IMR-90 (cell line): ENCODE data around the gene SELENOO. TPM values are rescaled to one million over a fixed set of nuclear protein-coding genes. Genes with fewer than 3 reads are reported as not detected.
A peak's percentile ranks its signal among the peaks of the same experiment; 100 is the strongest.

Source experiments
- ATAC-seq: fragments of 200-7000 bp; cut with Tn5 transposase; 2 replicates; pipeline ENCODE4 v1.9.1; 2020; ENCODE audit warnings: low read depth, mild to moderate bottlenecking, moderate library complexity
- BruUV-seq: library from RNA; stranded (reverse); fragments of 400-500 nt; replicated peaks from 2 replicates; lab custom pipeline; 2021; lab: Mats Ljungman, UMichigan
- CTCF ChIA-PET: fragments of 300-600 bp; formaldehyde crosslinking; extraction: SDS; loops from one replicate; lab custom pipeline; 2021; ENCODE audit warnings: antibody characterized with exemption; lab: Yijun Ruan, JAX
- POLR2A ChIA-PET: fragments of 300-600 bp; sonication (Branson Sonifier 250); formaldehyde crosslinking; loops from one replicate; lab custom pipeline; 2022; ENCODE audit warnings: antibody characterized with exemption; ENCODE audit not compliant: unreplicated experiment; lab: Charles Lee
- DNase-seq: peaks from one replicate; pipeline ENCODE4 v3.0.0; 2013
- H2AFZ ChIP-seq: replicated peaks from 2 replicates; pipeline ENCODE3; 2013; ENCODE audit warnings: low read length, mild to moderate bottlenecking; ENCODE audit not compliant: poor library complexity
- H2AK5ac ChIP-seq: 2 replicates; pipeline ENCODE4 v1.6.1; 2013; ENCODE audit warnings: low read depth, low read length, inconsistent platforms
- H2AK9ac ChIP-seq: replicated peaks from 2 replicates; pipeline ENCODE3; 2013; ENCODE audit warnings: mild to moderate bottlenecking, low read depth, low read length, moderate library complexity; ENCODE audit not compliant: poor library complexity
- H2BK120ac ChIP-seq: 2 replicates; pipeline ENCODE4 v1.6.1; 2013; ENCODE audit warnings: low read depth, low read length, inconsistent platforms
- H2BK15ac ChIP-seq: 3 replicates; pipeline ENCODE4 v1.6.1; 2013; ENCODE audit warnings: low read depth, low read length, inconsistent platforms
- H2BK20ac ChIP-seq: 2 replicates; pipeline ENCODE4 v1.6.1; 2013; ENCODE audit warnings: low read depth, mild to moderate bottlenecking, inconsistent platforms, low read length, moderate library complexity
- H2BK5ac ChIP-seq: 2 replicates; pipeline ENCODE4 v1.6.1; 2013; ENCODE audit warnings: mild to moderate bottlenecking, low read depth, low read length, inconsistent platforms; ENCODE audit not compliant: poor library complexity, severe bottlenecking
- H3K14ac ChIP-seq: replicated peaks from 2 replicates; pipeline ENCODE4 v1.6.1; 2013; ENCODE audit warnings: low read depth, low read length, inconsistent platforms
- H3K18ac ChIP-seq: 2 replicates; pipeline ENCODE4 v1.6.1; 2013; ENCODE audit warnings: low read depth, low read length, control low read depth
- H3K23ac ChIP-seq: 2 replicates; pipeline ENCODE4 v1.6.1; 2013; ENCODE audit warnings: low read depth, low read length, inconsistent platforms
- H3K27ac ChIP-seq: 2 replicates; pipeline ENCODE4 v1.5.1; 2013; ENCODE audit warnings: mild to moderate bottlenecking, control low read depth, low read length; ENCODE audit not compliant: insufficient read depth
- H3K27me3 ChIP-seq: 2 replicates; pipeline ENCODE4 v1.6.1; 2013; ENCODE audit warnings: low read length; ENCODE audit not compliant: control insufficient read depth, insufficient read depth
- H3K36me3 ChIP-seq: 2 replicates; pipeline ENCODE4 v1.6.1; 2013; ENCODE audit warnings: low read length, mixed read lengths; ENCODE audit not compliant: control insufficient read depth, insufficient read depth
- H3K4ac ChIP-seq: 2 replicates; pipeline ENCODE4 v1.6.1; 2013; ENCODE audit warnings: low read depth, low read length, inconsistent platforms
- H3K4me1 ChIP-seq: 2 replicates; pipeline ENCODE4 v1.6.1; 2013; ENCODE audit warnings: low read length, mixed read lengths; ENCODE audit not compliant: control insufficient read depth, insufficient read depth
- H3K4me2 ChIP-seq: 2 replicates; pipeline ENCODE4 v1.6.1; 2013; ENCODE audit warnings: low read depth, mild to moderate bottlenecking, control low read depth, low read length, moderate library complexity
- H3K4me3 ChIP-seq: 2 replicates; pipeline ENCODE4 v1.5.1; 2013; ENCODE audit warnings: low read depth, mild to moderate bottlenecking, control low read depth, low read length, moderate library complexity; ENCODE audit not compliant: insufficient read depth
- H3K56ac ChIP-seq: 2 replicates; pipeline ENCODE4 v1.6.1; 2013; ENCODE audit warnings: low read length, inconsistent platforms; ENCODE audit not compliant: insufficient read depth; ENCODE audit errors: extremely low read depth
- H3K79me1 ChIP-seq, 2 experiments: 2 replicates each; pipeline ENCODE4 v1.6.1; 2013; ENCODE audit warnings: low read length in 2 of 2, inconsistent platforms in 1 of 2, low read depth in 1 of 2
- H3K9ac ChIP-seq: 2 replicates; pipeline ENCODE4 v1.6.1; 2013; ENCODE audit warnings: low read depth, low read length, control low read depth
- H3K9me1 ChIP-seq: 2 replicates; pipeline ENCODE4 v1.6.1; 2013; ENCODE audit warnings: low read length, inconsistent platforms; ENCODE audit not compliant: insufficient read depth
- H3K9me3 ChIP-seq: 2 replicates; pipeline ENCODE4 v1.6.1; 2013; ENCODE audit warnings: low read length; ENCODE audit not compliant: control insufficient read depth, insufficient read depth
- H4K20me1 ChIP-seq: 2 replicates; pipeline ENCODE4 v1.6.1; 2013; ENCODE audit warnings: low read length, inconsistent platforms; ENCODE audit not compliant: insufficient read depth
- H4K5ac ChIP-seq: 2 replicates; pipeline ENCODE4 v1.6.1; 2013; ENCODE audit warnings: mild to moderate bottlenecking, low read depth, low read length, control low read depth
- H4K8ac ChIP-seq, 2 experiments: 2 replicates each; pipeline ENCODE4 v1.6.1; 2013; ENCODE audit warnings: low read depth in 2 of 2, low read length in 2 of 2, control low read depth in 1 of 2, inconsistent platforms in 1 of 2
- H4K91ac ChIP-seq: 2 replicates; pipeline ENCODE4 v1.6.1; 2013; ENCODE audit warnings: low read depth, low read length, inconsistent platforms; ENCODE audit not compliant: insufficient read depth
- BHLHE40 ChIP-seq: fragments of 150-350 bp; IDR thresholded peaks from 2 replicates; pipeline ENCODE4 v1.6.1; 2016; ENCODE audit warnings: mild to moderate bottlenecking, low read depth, low read length
- CEBPB ChIP-seq: IDR thresholded peaks from 2 replicates; pipeline ENCODE4 v1.6.1; 2012; ENCODE audit warnings: low read depth, low read length, improper control_type of control experiment
- CHD1 ChIP-seq: IDR thresholded peaks from 2 replicates; pipeline ENCODE4 v1.6.1; 2012; ENCODE audit warnings: low read depth, low read length, improper control_type of control experiment
- FOS ChIP-seq: fragments of 150-350 bp; IDR thresholded peaks from 2 replicates; pipeline ENCODE4 v1.6.1; 2016; ENCODE audit warnings: low read depth, low read length
- MAFK ChIP-seq: IDR thresholded peaks from 2 replicates; pipeline ENCODE4 v1.6.1; 2012; ENCODE audit warnings: low read depth, low read length, improper control_type of control experiment
- MAZ ChIP-seq: IDR thresholded peaks from 2 replicates; pipeline ENCODE4 v1.6.1; 2012; ENCODE audit warnings: low read depth, mild to moderate bottlenecking, low read length, improper control_type of control experiment, moderate library complexity, borderline replicate concordance
- MXI1 ChIP-seq: IDR thresholded peaks from 2 replicates; pipeline ENCODE4 v1.6.1; 2012; ENCODE audit warnings: low read depth, mild to moderate bottlenecking, low read length, moderate library complexity, borderline replicate concordance
- NFE2L2 ChIP-seq: fragments of 150-350 bp; IDR thresholded peaks from 2 replicates; pipeline ENCODE4 v1.6.1; 2016; ENCODE audit warnings: low read depth, mild to moderate bottlenecking, low read length
- POLR2A ChIP-seq: IDR thresholded peaks from 2 replicates; pipeline ENCODE4 v1.6.1; 2012; ENCODE audit warnings: mild to moderate bottlenecking, low read depth, low read length
- RCOR1 ChIP-seq: IDR thresholded peaks from 2 replicates; pipeline ENCODE4 v1.6.1; 2012; ENCODE audit warnings: mild to moderate bottlenecking, low read length, improper control_type of control experiment; ENCODE audit not compliant: insufficient replicate concordance
- RFX5 ChIP-seq: IDR thresholded peaks from 2 replicates; pipeline ENCODE4 v1.8.0; 2012; ENCODE audit warnings: low read depth, mild to moderate bottlenecking, low read length, moderate library complexity
- SMC3 ChIP-seq: fragments of 150-350 bp; IDR thresholded peaks from 2 replicates; pipeline ENCODE4 v1.6.1; 2016; ENCODE audit warnings: low read depth, mild to moderate bottlenecking, antibody characterized with exemption, low read length, moderate library complexity
- WGBS, 2 experiments: methylation state at CpG; one replicate each; pipeline versions ENCODE4 v1.1.5 to v1.1.7; 2013; ENCODE audit warnings: missing lambda C conversion rate in 2 of 2; ENCODE audit not compliant: insufficient read length in 1 of 2; ENCODE audit errors: extremely low coverage in 2 of 2; 5-methylcytosine and 5-hydroxymethylcytosine counted together
- dilution Hi-C: fragments of 300-500 bp; cut with HindIII; formaldehyde crosslinking; loops from one replicate; pipeline ENCODE4 v1.14.3; 2018; ENCODE audit warnings: low sequenced_read_pairs; ENCODE audit not compliant: unreplicated experiment
- in situ Hi-C: fragments of 300-500 bp; cut with MboI; formaldehyde crosslinking; loops from 3 replicates; pipeline ENCODE4 v1.14.3; 2019; ENCODE audit warnings: low sequenced_read_pairs, inconsistent platforms, mixed read lengths
- intact Hi-C: fragments of 100-400 bp; cut with micrococcal nuclease; formaldehyde crosslinking; loops from 2 replicates; pipeline ENCODE4 v1.10.0; 2022
- polyA plus RNA-seq, 3 experiments: library from polyadenylated mRNA; depleted of rRNA; stranded (reverse); fragments of >200 nt; gene quantifications; 2 replicates each; pipeline ENCODE4 v1.2.3, GENCODE V29; 2012; ENCODE audit warnings: low replicate concordance in 1 of 3
- total RNA-seq: library from RNA; depleted of rRNA; stranded (reverse); fragments of >200 nt; gene quantifications from 2 replicates; pipeline ENCODE4 v1.2.3, GENCODE V29; 2012
- TF ChIP-seq, protein P1 (sequence below): conservative IDR thresholded peaks from 2 replicates; pipeline ENCODE4 v1.5.1; 2012; ENCODE audit warnings: mild to moderate bottlenecking, low read depth, low read length, improper control_type of control experiment
- TF ChIP-seq, protein P2 (sequence below): fragments of 150-350 bp; IDR thresholded peaks from 2 replicates; pipeline ENCODE4 v1.6.1; 2017; ENCODE audit warnings: mild to moderate bottlenecking, antibody characterized with exemption, low read length, low read depth
- TF ChIP-seq, protein P3 (sequence below): fragments of 150-350 bp; IDR thresholded peaks from 2 replicates; pipeline ENCODE4 v1.6.1; 2016; ENCODE audit warnings: low read depth, mild to moderate bottlenecking, low read length, moderate library complexity, borderline replicate concordance

SELENOO gene
- total and polyA plus RNA-seq, 2 of the 4 experiments (the other 2 are of a cell fraction): 10.4 to 21.4 TPM

GRCh38 chr22:50218996-50219727 lies 18.4 kb downstream of the SELENOO start:
- Histone ChIP-seq H3K4me3 (no peak overlapping the region), H3K9me1 (peaks cover 6% of the 10 kb centered on the region; the same call in 1 of the 2 replicates), H2BK20ac (no peak overlapping the region), H3K27ac (no peak overlapping the region), H2AFZ (peak overlapping the region; percentile 13), H2BK15ac (no peak overlapping the region), H4K91ac (no peak overlapping the region), H3K56ac (no peak overlapping the region), H3K4me1 (no peaks in the 10 kb centered on the region), H2AK5ac (no peak overlapping the region), H3K27me3 (no peaks in the 10 kb centered on the region), H3K23ac (no peak overlapping the region), H3K9me3 (no peaks in the 10 kb centered on the region), H4K5ac (no peak overlapping the region), H3K36me3 (peaks cover 80% of the 10 kb centered on the region), H4K8ac (no peak overlapping the region), H3K4me2 (no peak overlapping the region), H4K20me1 (peaks cover 41% of the 10 kb centered on the region), H2AK9ac (peak overlapping the region; percentile 52), H3K79me1 (peaks cover 16 to 22% of the 10 kb centered on the region in 2 experiments), H3K9ac (no peak overlapping the region), H3K18ac (no peak overlapping the region), H2BK5ac (no peak overlapping the region), H3K14ac (no peak overlapping the region), H2BK120ac (no peak overlapping the region), H3K4ac (no peak overlapping the region)
- ChIA-PET CTCF (no interaction called here), POLR2A (no interaction called here)
- in situ Hi-C loops: loop anchor here (25.0 kb wide), 1 partner anchor 407 kb away; no protein-coding TSS in a partner anchor
- WGBS, 2 experiments: 76% methylated on average over 27 of the region's 42 CpGs; no CpG with 5 or more reads in 1 of the 2 experiments
- intact Hi-C loops: no loop called here
- dilution Hi-C loops: no loop called here
- BruUV-seq: no TSS peak
- DNase-seq: peak; percentile 74
- peak; percentile 76 for ATAC-seq
- TF ChIP-seq FOS (no peak), CHD1 (no peak), BHLHE40 (peak; percentile 98), RFX5 (no peak), MXI1 (peak; percentile 86; the same call in 1 of the 2 replicates), MAZ (no peak), POLR2A (no peak), RCOR1 (no peak), NFE2L2 (no peak), CEBPB (no peak), MAFK (no peak), SMC3 (no peak)
- TF ChIP-seq, protein P1, sequence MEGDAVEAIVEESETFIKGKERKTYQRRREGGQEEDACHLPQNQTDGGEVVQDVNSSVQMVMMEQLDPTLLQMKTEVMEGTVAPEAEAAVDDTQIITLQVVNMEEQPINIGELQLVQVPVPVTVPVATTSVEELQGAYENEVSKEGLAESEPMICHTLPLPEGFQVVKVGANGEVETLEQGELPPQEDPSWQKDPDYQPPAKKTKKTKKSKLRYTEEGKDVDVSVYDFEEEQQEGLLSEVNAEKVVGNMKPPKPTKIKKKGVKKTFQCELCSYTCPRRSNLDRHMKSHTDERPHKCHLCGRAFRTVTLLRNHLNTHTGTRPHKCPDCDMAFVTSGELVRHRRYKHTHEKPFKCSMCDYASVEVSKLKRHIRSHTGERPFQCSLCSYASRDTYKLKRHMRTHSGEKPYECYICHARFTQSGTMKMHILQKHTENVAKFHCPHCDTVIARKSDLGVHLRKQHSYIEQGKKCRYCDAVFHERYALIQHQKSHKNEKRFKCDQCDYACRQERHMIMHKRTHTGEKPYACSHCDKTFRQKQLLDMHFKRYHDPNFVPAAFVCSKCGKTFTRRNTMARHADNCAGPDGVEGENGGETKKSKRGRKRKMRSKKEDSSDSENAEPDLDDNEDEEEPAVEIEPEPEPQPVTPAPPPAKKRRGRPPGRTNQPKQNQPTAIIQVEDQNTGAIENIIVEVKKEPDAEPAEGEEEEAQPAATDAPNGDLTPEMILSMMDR: no peak
- TF ChIP-seq, protein P2, sequence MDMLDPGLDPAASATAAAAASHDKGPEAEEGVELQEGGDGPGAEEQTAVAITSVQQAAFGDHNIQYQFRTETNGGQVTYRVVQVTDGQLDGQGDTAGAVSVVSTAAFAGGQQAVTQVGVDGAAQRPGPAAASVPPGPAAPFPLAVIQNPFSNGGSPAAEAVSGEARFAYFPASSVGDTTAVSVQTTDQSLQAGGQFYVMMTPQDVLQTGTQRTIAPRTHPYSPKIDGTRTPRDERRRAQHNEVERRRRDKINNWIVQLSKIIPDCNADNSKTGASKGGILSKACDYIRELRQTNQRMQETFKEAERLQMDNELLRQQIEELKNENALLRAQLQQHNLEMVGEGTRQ: peak; percentile 89
- TF ChIP-seq, protein P3, sequence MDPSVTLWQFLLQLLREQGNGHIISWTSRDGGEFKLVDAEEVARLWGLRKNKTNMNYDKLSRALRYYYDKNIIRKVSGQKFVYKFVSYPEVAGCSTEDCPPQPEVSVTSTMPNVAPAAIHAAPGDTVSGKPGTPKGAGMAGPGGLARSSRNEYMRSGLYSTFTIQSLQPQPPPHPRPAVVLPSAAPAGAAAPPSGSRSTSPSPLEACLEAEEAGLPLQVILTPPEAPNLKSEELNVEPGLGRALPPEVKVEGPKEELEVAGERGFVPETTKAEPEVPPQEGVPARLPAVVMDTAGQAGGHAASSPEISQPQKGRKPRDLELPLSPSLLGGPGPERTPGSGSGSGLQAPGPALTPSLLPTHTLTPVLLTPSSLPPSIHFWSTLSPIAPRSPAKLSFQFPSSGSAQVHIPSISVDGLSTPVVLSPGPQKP: no peak
